ENCODE measurements around the gene STX2.

The STX2 gene

GRCh38 chr12:130765186-130765659 is 73.8 kb downstream of the STX2 start:
- Histone ChIP-seq H3K27me3 (peaks cover 30% of the 10 kb centered on the region), H3K4me3 (ENCODE audit: low read depth in 1 of 2, low read length in 1 of 2) (no peak overlapping the region), H3K36me3 (no peaks in the 10 kb centered on the region), H3K27ac (no peak overlapping the region), H3K4me1 (ENCODE audit: control insufficient read depth in 1 of 2, insufficient read depth in 1 of 2, low read depth in 1 of 2, low read length in 1 of 2) (no peaks in the 10 kb centered on the region), H3K9me3 (peaks cover 7% of the 10 kb centered on the region)
- TF ChIP-seq CTCF (IDR thresholded peaks at IDR 0.05): no peak

GRCh38 chr12:130764475-130765185 is 74.4 kb downstream of the STX2 start:
- H3K4me3 ChIP-seq (ENCODE audit: low read depth in 1 of 2, low read length in 1 of 2): no peak overlapping the region
- H3K27ac ChIP-seq: no peak overlapping the region
- no peak for TF ChIP-seq CTCF (IDR thresholded peaks at IDR 0.05)
- peaks cover 7% of the 10 kb centered on the region for H3K9me3 ChIP-seq
- H3K36me3 ChIP-seq: no peaks in the 10 kb centered on the region
- H3K27me3 ChIP-seq: peaks cover 36% of the 10 kb centered on the region
- H3K4me1 ChIP-seq (ENCODE audit: control insufficient read depth in 1 of 2, insufficient read depth in 1 of 2, low read depth in 1 of 2, low read length in 1 of 2): no peaks in the 10 kb centered on the region

- TF ChIP-seq CTCF (IDR thresholded peaks at IDR 0.05): no peak
- Histone ChIP-seq H3K27ac (no peak overlapping the region), H3K4me1 (ENCODE audit: control insufficient read depth in 1 of 2, insufficient read depth in 1 of 2, low read depth in 1 of 2, low read length in 1 of 2) (no peaks in the 10 kb centered on the region), H3K36me3 (no peaks in the 10 kb centered on the region), H3K9me3 (peaks cover 7% of the 10 kb centered on the region), H3K27me3 (peaks cover 36% of the 10 kb centered on the region), H3K4me3 (ENCODE audit: low read depth in 1 of 2, low read length in 1 of 2) (no peak overlapping the region)
Measured at GRCh38 chr12:130764073-130764472, 75.0 kb downstream of the STX2 start.

GRCh38 chr12:130762319-130762675 is 76.8 kb downstream of the STX2 start:
- no peaks in the 10 kb centered on the region for H3K4me1 ChIP-seq (ENCODE audit: control insufficient read depth in 1 of 2, insufficient read depth in 1 of 2, low read depth in 1 of 2, low read length in 1 of 2)
- peaks cover 7% of the 10 kb centered on the region for H3K9me3 ChIP-seq
- H3K4me3 ChIP-seq (ENCODE audit: low read depth in 1 of 2, low read length in 1 of 2): no peak overlapping the region
- H3K27me3 ChIP-seq: peaks cover 36% of the 10 kb centered on the region
- H3K36me3 ChIP-seq: no peaks in the 10 kb centered on the region
- no peak overlapping the region for H3K27ac ChIP-seq
- TF ChIP-seq CTCF (IDR thresholded peaks at IDR 0.05): no peak

GRCh38 chr12:130761537-130762318 is 77.3 kb downstream of the STX2 start:
- Histone ChIP-seq H3K4me3 (ENCODE audit: low read depth in 1 of 2, low read length in 1 of 2) (no peak overlapping the region), H3K27me3 (peaks cover 36% of the 10 kb centered on the region), H3K36me3 (no peaks in the 10 kb centered on the region), H3K9me3 (peaks cover 7% of the 10 kb centered on the region), H3K4me1 (ENCODE audit: control insufficient read depth in 1 of 2, insufficient read depth in 1 of 2, low read depth in 1 of 2, low read length in 1 of 2) (no peaks in the 10 kb centered on the region), H3K27ac (no peak overlapping the region)
- TF ChIP-seq CTCF (IDR thresholded peaks at IDR 0.05): no peak

Measured in neutrophil (primary cell).